GM21390 (cell line): Measurements from ENCODE around the gene SLAMF1.
"Not testable (repeated sequence)": the region's sequence is repeated elsewhere in the genome, so short reads cannot be mapped to it uniquely, and the experiment has no call there.

Source experiments
- ATAC-seq: cut with Tn5 transposase; IDR thresholded peaks from one replicate; pipeline ENCODE4 v1.9.1; 2021; ENCODE audit not compliant: unreplicated experiment

SLAMF1 gene

GRCh38 chr1:160646711-160647328 lies at the start of gene SLAMF1:
SLAMF1 (minus strand) TSS chr1:160647044; CDS start chr1:160646945, 99 bp downstream.
- peak; percentile 55 for ATAC-seq

GRCh38 chr1:160692390-160692789 lies 45.5 kb upstream of the SLAMF1 start:
- not testable (repeated sequence) for ATAC-seq

DNA sequence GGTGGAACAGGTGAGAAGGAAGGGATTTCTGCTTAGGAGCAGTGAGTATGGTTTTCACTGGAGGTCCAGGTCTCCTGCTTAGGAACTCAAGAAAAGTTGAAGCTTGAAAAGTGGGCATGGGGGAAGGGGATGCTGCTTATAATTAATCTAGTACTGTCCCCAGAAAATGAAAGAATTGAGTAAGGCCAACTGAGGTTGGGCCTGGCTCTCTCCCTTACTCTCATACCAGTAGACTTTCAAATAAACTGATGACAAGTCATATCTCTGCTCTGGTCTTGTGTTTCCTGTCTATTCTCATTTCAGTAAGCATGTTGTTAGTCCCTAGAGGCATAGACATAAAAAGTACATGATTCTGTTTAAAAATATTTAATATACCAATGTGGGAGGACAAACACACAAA lies 38.4 kb upstream of the SLAMF1 start:
- ATAC-seq = no peak

DNA sequence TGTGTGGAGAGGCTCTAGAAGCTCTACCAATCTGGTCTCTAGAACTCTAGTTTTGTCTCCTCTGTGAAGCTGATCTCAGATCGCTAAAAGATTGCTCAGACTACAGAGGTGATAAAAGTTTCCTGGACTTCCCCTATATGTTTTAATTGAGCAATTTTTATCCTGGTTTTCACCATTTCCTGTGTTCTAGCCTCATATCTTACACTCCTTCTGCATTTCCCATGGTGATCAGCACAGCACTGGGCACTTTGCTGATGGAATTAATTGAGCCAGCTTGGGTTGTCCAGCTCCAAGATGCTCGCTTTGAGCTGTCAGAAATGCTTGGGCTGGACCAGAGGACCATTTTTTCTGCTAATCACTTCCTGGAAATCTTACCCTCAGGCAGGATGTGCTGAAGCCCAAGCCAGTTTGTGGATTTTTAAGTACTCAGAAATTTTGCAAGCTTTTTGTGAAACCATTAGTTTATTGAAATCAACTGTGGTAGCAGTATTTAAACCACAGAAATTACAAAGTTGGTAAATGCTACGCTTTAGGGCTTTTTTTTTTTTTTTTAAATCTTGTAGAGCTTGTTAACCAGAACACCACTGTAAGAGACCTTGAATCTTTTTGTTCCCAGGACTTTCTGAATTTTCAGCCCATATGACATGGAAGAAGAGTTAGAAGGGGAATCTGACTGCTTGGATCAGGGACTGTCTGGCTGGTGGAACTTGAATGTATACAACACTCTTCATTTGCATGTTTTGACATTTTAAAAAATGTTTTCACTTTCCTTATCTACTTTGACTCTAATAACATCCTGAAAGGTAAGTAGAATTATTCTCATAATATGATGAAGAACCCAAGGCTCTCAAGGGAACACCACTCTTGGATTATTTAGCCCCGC lies 36.4 kb upstream of the SLAMF1 start:
- ATAC-seq = peak; percentile 39

- no peak for ATAC-seq
These were observed 35.0 kb upstream of the SLAMF1 start for GRCh38 chr1:160681891-160682140.

DNA sequence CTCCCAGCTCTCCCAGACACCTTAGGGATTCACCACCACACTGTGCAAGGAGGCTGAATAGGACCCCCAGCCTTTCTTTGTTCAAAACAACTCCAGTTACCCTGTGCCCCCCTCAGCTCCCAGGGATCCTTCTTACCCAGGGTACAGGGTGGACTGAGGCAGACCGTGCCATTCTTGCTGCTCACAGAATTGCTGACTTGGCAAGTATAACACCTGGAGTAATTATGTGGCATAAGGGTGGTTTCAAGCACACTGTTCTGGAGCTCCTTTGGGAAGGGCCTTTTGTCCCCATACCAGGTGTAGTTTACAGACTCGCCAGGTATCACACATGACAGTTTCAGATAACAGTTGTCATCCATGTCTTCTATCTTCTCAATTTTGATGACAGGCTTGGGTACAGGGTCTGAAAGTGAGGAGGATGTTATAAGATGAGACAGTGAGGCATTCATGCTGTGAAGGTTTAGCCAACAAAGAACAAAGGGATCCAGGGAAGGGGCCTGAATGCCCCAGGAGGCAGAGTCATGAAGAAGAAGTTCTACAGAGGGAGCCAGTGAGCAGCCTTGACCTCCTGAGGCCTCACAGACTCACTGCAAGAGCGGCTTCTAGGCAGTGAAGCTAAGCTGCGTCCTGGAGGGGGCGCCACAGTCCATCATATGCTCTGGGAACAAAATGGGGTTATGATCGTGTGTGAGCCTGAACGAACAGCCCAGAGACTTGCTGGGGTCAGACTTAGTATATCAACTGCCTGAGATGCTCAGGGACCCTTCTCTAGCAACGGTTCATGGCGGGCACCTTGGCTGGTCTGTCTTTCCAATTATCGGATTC lies 34.4 kb upstream of the SLAMF1 start:
- peak; percentile 46 for ATAC-seq

GRCh38 chr1:160680399-160680798 lies 33.6 kb upstream of the SLAMF1 start:
- ATAC-seq = no peak

- no peak for ATAC-seq
These were observed 33.0 kb upstream of the SLAMF1 start for GRCh38 chr1:160679893-160680292.

DNA sequence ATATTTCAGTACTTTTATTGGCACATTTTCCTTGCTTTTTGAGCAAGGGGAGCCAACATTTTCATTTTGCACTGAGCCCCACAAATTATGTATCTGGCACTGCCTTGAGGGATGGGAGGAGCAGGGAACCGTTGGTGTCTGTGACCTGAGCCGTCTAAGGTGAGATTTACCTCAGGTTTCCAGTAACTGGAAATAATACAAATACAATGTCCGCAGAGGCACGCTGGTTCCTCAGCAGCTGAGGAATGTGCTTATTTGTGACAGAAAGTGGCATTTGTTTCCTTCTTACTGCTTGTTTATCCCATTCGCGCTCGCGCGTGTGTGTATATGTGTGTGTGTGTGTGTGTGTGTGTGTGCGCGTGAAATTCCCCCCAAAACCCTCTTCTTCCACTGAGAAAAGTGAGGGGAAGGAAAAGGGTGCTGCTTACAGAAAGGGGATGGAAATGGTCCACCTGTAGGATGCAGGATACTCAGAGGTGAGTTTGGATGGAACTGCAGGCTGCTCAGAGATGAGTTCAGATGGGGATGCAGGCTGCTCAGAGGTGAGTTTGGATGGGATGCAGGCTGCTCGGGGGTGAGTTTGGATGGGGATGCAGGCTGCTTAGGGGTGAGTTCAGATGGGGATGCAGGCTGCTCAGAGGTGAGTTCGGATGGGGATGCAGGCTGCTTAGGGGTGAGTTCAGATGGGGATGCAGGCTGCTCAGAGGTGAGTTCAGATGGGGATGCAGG lies 30.2 kb upstream of the SLAMF1 start:
- ATAC-seq = no peak

DNA sequence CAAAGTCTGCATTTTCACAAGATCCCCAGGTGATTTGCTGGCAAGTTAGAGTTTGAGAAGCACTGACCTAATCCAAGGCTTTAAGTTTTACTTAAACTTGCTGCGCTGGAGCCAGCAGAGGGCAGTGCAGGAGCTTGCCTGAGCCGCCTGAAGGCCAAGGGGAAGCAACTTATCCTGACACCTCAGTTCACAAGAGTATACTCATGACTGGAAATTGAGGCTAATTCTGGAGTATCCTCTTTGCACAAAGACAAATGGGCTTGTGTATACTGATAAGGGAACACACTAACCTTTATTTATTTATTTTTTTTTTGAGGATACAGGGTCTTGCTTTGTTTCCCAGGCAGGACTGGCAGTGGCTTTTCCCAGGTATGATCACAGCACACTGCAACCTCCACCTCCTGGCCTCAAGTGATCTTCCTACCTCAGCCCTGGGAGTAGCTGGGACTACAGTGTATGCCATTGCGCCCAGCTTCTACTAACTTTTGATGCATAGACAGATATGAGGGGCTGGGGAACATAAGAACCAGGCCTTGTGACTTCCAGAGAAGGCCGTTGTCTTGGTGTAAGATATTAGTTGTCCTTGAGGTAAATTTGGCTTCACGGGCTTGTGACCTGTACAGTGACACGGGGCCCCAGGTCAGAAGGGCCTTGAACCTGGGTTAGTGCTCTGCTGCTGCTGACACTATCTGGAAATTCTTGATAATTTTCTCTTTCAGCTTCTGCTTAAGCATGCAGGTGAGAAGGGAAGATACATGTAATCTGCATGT lies 29.0 kb upstream of the SLAMF1 start:
- ATAC-seq = peak; percentile 49

- ATAC-seq = no peak
These were observed 27.6 kb upstream of the SLAMF1 start for GRCh38 chr1:160674415-160674814.

- ATAC-seq = no peak
These were observed 26.2 kb upstream of the SLAMF1 start for GRCh38 chr1:160672789-160673695.

GRCh38 chr1:160671603-160672517 lies 25.0 kb upstream of the SLAMF1 start:
- no peak for ATAC-seq

DNA sequence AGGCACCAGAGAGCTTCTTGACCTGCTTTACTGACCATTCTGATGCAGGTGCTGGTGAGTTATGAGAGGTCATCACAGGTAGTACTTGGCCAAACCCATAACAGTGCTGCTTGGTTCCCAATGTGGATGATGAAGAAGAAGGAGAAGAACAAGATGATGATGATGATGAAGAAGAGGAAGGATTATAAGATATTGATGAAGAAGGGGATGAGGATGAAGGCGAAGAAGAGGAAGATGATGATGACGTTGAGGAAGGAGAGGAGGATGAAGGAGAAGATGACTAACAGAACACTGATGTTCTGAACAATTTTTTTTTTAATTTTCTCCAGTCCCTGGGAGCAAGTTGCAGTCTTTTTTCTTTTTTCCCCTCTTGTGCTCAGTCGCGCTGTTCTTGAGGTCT lies 23.9 kb upstream of the SLAMF1 start:
- ATAC-seq = no peak

DNA sequence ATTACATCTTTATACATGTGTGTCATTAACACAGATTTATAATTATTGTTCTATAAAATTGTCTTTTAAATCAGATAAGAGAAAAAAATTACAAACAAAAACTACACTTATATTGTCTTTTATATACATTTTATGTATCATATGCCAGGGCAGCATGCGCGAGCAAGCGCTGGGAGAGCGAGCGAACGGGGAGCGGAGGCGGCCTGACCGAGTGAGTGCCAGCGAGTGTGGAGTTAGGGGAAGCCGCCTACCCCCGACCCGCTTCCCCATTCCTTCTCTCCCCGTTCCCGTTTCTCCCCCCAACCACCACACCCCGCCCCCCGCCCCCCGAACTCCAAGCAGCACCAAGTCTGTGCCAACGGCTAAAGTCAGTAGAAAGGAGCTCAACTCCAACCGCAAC lies 23.0 kb upstream of the SLAMF1 start:
- ATAC-seq = no peak

GRCh38 chr1:160669276-160669675 lies 22.4 kb upstream of the SLAMF1 start:
- no peak for ATAC-seq

DNA sequence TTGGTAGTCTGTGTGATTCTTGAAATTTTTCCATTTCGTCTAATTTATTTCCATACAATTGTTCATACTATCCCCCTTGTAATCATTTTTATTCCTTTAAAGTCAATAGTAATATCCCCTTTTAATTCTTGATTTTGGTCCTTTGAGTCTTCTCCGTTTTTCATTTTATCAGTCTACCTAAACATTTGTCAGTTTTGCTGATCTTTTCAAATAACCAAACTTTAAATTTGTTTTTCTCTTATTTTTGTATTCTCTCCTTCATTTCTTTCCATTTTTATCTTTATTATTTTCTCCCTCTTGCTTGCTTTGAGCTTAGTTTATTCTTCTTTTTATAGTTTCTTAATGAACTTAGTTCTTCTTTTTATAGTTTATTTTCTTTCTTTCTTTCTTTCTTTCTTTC lies 21.1 kb upstream of the SLAMF1 start:
- ATAC-seq = no peak

GRCh38 chr1:160666079-160666442 lies 19.2 kb upstream of the SLAMF1 start:
- no peak for ATAC-seq
